DND-41 (cell line): ENCODE results near the gene ANO1.

Experiments
- ATAC-seq: fragments of 200-7000 bp; cut with Tn5 transposase; 3 replicates; pipeline ENCODE4 v1.9.1; 2021; ENCODE audit warnings: low read depth; ENCODE audit not compliant: insufficient read depth
- DNase-seq: peaks from one replicate; pipeline ENCODE4 v3.0.0-alpha.2; 2020
- H2AFZ ChIP-seq: 2 replicates; pipeline ENCODE4 v1.6.0; 2012; ENCODE audit warnings: low read depth, low read length
- H3K27ac ChIP-seq: 2 replicates; pipeline ENCODE4 v1.5.1; 2012; ENCODE audit warnings: low read length, inconsistent platforms
- H3K27me3 ChIP-seq: fragments of 200-600 bp; sonication (generic); 2 replicates; pipeline ENCODE4 v1.6.0; 2012; ENCODE audit warnings: low read length, mild to moderate bottlenecking, inconsistent platforms; ENCODE audit not compliant: insufficient read depth, poor library complexity
- H3K36me3 ChIP-seq: 2 replicates; pipeline ENCODE4 v1.5.1; 2012; ENCODE audit warnings: low read length, inconsistent platforms; ENCODE audit not compliant: insufficient read depth
- H3K4me1 ChIP-seq: 2 replicates; pipeline ENCODE4 v1.5.1; 2012; ENCODE audit warnings: mild to moderate bottlenecking, low read length; ENCODE audit not compliant: insufficient read depth
- H3K4me2 ChIP-seq: 2 replicates; pipeline ENCODE4 v1.6.0; 2012; ENCODE audit warnings: mild to moderate bottlenecking, moderate library complexity, low read length, inconsistent platforms; ENCODE audit not compliant: insufficient read depth
- H3K4me3 ChIP-seq, 2 experiments: fragments of 200-600 bp in 1 of 2; shearing (Covaris generic) in 1 of 2; 2 replicates each; pipeline ENCODE4 v1.5.1; 2012 to 2016; ENCODE audit warnings: inconsistent platforms in 2 of 2, low read length in 2 of 2, mild to moderate bottlenecking in 2 of 2, low read depth in 1 of 2, moderate library complexity in 1 of 2
- H3K79me2 ChIP-seq: 2 replicates; pipeline ENCODE4 v1.6.0; 2012; ENCODE audit warnings: low read length, inconsistent platforms; ENCODE audit not compliant: insufficient read depth
- H3K9ac ChIP-seq: 2 replicates; pipeline ENCODE4 v1.6.0; 2012; ENCODE audit warnings: low read depth, mild to moderate bottlenecking, inconsistent platforms, low read length, moderate library complexity
- H3K9me3 ChIP-seq: 2 replicates; pipeline ENCODE4 v1.5.1; 2012; ENCODE audit warnings: low read length, moderate library complexity, mild to moderate bottlenecking, inconsistent platforms; ENCODE audit not compliant: insufficient read depth, severe bottlenecking
- H4K20me1 ChIP-seq: 2 replicates; pipeline ENCODE4 v1.6.0; 2012; ENCODE audit warnings: low read length; ENCODE audit not compliant: insufficient read depth
- EZH2 ChIP-seq: IDR thresholded peaks from 3 replicates; pipeline ENCODE4 v1.6.1; 2012; ENCODE audit warnings: borderline replicate concordance, low read depth, mild to moderate bottlenecking, moderate library complexity, low read length, inconsistent platforms; ENCODE audit not compliant: severe bottlenecking
- TF ChIP-seq, protein P1 (sequence below): IDR thresholded peaks from 2 replicates; pipeline ENCODE4 v1.5.1; 2012; ENCODE audit warnings: borderline replicate concordance, low read length, moderate library complexity, mild to moderate bottlenecking; ENCODE audit not compliant: poor library complexity, severe bottlenecking; ENCODE audit errors: extremely low read depth

The ANO1 gene

DNA sequence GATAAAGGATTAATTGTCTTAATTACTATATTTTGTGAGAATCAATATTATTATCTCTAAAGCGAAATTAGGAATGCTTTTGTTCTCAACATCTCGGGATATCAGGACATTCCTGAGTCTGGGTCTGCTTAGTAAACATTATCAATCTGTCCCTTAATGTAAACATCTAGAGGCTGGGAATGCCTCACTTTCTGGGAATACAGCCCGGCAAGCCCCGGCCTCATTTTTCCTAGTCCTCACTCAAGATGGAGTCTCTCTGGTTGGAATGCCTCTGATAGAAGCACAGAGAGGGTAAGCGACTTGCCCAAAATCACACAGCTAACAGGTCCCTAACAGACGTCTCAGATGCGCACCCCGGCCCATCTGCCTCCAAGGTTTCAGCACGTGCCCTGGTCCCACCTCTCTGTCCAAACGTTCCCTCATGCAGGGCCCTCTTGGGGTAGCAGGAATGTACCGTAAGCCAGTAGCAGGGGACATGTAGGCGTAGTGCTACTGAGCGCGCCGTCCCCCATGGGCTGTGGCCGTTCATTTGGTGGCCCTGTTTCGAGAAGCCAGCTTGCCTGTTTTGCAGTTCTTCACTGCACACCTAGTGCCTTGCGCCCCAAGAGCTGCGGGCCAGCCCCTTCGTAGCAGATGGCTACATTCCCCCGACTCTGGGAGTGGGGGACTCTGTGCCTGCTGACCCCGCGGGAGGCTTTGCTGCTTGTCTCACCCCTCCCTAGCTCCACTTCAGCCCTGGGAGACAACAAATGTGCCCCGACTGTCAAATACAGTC is 62.8 kb downstream of the ANO1 start:
- Histone ChIP-seq H3K4me3 (no peak overlapping the region), H3K79me2 (no peaks in the 10 kb centered on the region), H3K27me3 (peaks cover 26% of the 10 kb centered on the region), H3K4me1 (no peaks in the 10 kb centered on the region), H3K27ac (no peak overlapping the region), H3K36me3 (no peaks in the 10 kb centered on the region), H2AFZ (no peak overlapping the region), H3K4me2 (no peak overlapping the region), H3K9me3 (no peaks in the 10 kb centered on the region), H4K20me1 (peaks cover 19% of the 10 kb centered on the region), H3K9ac (no peak overlapping the region)
- no peak for DNase-seq
- TF ChIP-seq, protein P1, sequence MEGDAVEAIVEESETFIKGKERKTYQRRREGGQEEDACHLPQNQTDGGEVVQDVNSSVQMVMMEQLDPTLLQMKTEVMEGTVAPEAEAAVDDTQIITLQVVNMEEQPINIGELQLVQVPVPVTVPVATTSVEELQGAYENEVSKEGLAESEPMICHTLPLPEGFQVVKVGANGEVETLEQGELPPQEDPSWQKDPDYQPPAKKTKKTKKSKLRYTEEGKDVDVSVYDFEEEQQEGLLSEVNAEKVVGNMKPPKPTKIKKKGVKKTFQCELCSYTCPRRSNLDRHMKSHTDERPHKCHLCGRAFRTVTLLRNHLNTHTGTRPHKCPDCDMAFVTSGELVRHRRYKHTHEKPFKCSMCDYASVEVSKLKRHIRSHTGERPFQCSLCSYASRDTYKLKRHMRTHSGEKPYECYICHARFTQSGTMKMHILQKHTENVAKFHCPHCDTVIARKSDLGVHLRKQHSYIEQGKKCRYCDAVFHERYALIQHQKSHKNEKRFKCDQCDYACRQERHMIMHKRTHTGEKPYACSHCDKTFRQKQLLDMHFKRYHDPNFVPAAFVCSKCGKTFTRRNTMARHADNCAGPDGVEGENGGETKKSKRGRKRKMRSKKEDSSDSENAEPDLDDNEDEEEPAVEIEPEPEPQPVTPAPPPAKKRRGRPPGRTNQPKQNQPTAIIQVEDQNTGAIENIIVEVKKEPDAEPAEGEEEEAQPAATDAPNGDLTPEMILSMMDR = no peak
- TF ChIP-seq EZH2 = no peak
- ATAC-seq = no peak

DNA sequence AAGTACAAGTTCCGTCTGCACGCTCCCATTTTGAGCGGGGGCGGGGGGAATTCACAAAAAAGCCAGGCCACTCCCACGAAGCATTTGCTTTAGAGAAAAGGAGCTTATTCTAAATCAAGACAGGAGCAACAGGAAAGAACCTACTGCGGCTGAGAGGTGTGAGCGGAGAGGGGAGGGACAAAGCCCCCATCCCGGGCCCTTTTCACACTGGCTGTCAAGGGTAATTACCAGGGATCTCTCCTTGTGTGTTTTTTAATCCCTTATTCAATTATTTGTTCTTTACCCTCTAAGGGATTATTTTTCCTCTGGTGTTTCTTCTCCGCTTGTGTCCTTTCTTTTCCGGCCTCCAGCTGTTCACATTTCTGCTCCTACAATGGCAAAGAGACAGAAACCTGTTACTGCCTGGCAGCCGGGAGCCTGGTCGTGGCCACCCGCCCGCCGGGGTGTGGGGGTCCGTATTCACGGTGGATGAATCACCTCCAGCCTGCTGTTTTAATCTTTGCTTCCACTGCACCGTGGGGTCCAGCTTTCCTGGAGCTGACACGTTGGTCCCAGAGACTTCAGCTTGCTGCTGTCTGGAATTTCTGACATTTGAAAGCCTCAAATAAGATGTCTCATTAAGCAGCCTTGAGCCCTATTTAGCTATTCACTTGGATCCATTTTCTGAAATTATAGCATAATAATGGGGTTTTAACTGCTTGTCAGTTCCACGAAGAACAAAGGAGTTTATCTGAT is 63.5 kb downstream of the ANO1 start:
- Histone ChIP-seq H3K9me3 (no peaks in the 10 kb centered on the region), H3K27me3 (peaks cover 26% of the 10 kb centered on the region), H3K4me2 (no peak overlapping the region), H3K79me2 (no peaks in the 10 kb centered on the region), H3K36me3 (no peaks in the 10 kb centered on the region), H2AFZ (no peak overlapping the region), H4K20me1 (peaks cover 17% of the 10 kb centered on the region), H3K27ac (no peak overlapping the region), H3K4me3 (no peak overlapping the region), H3K4me1 (no peaks in the 10 kb centered on the region), H3K9ac (no peak overlapping the region)
- ATAC-seq (no peak), DNase-seq (no peak)
- TF ChIP-seq EZH2 = no peak
- TF ChIP-seq, protein P1 = no peak

DNA sequence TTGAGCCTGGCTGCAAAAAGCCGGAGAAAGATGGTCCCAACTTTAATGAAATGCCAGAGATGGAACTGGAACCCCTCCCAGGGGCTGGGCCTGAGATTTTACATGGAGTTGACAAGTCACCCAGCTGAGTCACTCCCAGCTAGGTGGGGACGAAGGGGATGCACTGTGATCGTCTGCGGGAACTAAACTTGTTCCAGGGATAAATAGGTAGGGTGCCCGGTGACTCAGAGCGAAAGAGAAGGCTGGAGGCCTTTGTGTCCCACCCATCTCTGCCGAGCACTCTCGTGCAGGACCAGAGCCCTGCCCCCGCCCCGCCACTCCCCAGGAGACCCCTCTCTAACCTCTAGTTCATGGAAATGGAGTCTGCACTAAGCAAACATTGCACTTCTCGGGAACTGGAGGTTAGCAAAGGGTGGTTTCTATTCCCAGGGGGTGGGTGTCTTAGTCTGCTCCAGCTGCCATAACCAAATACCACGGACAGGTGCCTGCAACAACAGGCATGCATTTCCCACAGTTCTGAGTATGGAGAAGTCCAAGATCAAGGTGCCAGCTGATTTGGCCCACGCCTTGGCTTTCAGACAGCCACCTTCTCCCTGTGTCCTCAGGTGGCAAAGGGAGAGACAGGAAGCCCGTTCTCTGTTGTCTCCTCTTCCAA is 64.2 kb downstream of the ANO1 start:
- no peak for DNase-seq
- no peak overlapping the region for H2AFZ ChIP-seq
- H3K36me3 ChIP-seq = no peaks in the 10 kb centered on the region
- H3K4me3 ChIP-seq = no peak overlapping the region
- H3K27ac ChIP-seq = no peak overlapping the region
- no peak for TF ChIP-seq EZH2
- TF ChIP-seq, protein P1 = no peak
- peaks cover 15% of the 10 kb centered on the region for H4K20me1 ChIP-seq
- H3K4me1 ChIP-seq = no peaks in the 10 kb centered on the region
- no peak for ATAC-seq
- H3K9me3 ChIP-seq = no peaks in the 10 kb centered on the region
- H3K9ac ChIP-seq = no peak overlapping the region
- no peak overlapping the region for H3K4me2 ChIP-seq
- no peaks in the 10 kb centered on the region for H3K79me2 ChIP-seq
- peaks cover 26% of the 10 kb centered on the region for H3K27me3 ChIP-seq
